Measurements from ENCODE around the gene PRKACA.

Gene PRKACA

DNA sequence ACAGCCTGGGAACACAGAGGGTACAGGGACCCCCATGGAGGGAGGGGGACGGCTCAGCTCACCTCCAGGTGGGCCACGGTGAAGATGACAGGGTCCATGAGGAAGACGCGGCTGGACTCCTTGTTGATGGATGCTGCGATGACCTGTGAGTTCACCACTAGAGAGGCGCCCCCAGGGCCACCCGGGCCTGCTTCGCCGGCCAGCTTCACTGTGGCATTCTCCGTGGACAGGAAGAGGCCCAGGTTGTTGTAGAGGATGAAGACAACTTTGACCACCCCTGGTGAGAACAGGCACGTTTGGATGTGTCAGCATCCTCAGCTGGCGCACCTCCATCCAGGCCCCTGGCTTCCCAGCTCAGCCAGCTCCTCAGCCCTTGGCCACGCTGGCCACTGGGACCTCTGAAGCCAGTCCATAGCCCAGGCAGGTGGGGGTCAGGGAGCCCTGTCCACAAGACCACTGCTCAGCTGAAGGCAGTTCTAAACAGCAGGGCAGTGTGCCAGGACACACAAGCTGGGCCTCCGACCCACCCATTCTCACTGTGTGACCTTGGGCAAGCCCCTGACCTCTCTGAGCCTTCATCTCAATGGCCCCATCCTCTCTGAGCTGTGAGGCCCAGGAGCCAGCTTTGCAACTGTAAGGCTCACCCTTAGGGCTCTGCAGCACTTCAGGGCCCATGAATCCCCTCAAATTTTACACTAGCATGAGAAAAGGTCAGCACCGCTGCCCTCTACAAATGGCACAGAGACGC, 40.9 kb upstream of the PRKACA start:
- Histone ChIP-seq H3K9ac (ENCODE audit: low read length in 5 of 5) (no peak overlapping the region), H3K4me1 (ENCODE audit: control insufficient read depth in 5 of 5, insufficient read depth in 5 of 5, low read length in 5 of 5) (no peaks in the 10 kb centered on the region), H3K9me3 (ENCODE audit: control insufficient read depth in 5 of 5, low read length in 5 of 5) (no peaks in the 10 kb centered on the region), H3K27ac (ENCODE audit: low read depth, low read length) (no peak overlapping the region), H3K36me3 (ENCODE audit: control insufficient read depth in 5 of 5, insufficient read depth in 5 of 5, low read length in 5 of 5) (peaks cover 3 to 73% (median 67%) of the 10 kb centered on the region in 5 donors), H3K27me3 (ENCODE audit: control insufficient read depth in 5 of 5, insufficient read depth in 4 of 5, low read length in 5 of 5) (no peaks in the 10 kb centered on the region), H3K4me3 (ENCODE audit: low read depth in 1 of 5, low read length in 5 of 5) (no peak overlapping the region)

DNA sequence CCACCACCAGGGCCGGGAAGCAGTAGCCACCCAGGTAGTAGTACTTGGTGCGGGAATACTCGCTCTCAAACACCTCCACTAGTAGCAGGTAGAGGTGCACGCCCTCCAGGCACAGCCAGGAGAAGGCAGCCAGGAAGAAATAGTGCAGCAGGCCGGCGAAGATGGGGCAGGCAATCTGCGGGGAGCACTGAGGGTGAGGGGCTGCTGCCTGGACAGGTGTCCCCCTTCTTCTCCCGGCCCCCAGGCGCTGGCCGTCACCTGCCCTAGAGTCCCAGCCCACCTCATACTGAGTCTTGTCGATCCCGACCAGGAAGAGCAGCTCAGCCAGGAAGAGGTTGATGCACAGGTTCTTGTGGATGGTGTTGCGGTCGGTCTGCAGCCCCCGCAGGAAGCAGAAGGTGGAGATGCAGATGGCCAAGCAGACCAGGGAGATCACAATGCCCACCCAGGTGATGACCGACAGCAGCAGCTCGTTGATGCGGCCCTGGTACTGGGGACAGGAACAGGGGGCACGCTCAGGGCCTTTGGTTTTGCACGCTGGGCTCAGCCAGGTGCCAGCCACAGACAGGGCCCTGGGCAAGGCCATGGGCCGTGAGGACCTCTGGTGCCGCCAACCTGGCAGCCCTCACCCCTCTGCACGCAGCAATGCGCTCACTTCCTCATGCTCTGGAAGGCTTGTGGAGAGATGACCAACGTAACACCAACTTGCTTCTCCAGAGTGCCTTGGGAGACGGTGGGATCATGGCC, 39.6 kb upstream of the PRKACA start:
- Histone ChIP-seq H3K27ac (ENCODE audit: low read depth, low read length) (no peak overlapping the region), H3K27me3 (ENCODE audit: control insufficient read depth in 5 of 5, insufficient read depth in 4 of 5, low read length in 5 of 5) (no peaks in the 10 kb centered on the region), H3K4me1 (ENCODE audit: control insufficient read depth in 5 of 5, insufficient read depth in 5 of 5, low read length in 5 of 5) (no peaks in the 10 kb centered on the region), H3K4me3 (ENCODE audit: low read depth in 1 of 5, low read length in 5 of 5) (no peak overlapping the region), H3K36me3 (ENCODE audit: control insufficient read depth in 5 of 5, insufficient read depth in 5 of 5, low read length in 5 of 5) (peaks cover 3 to 72% (median 63%) of the 10 kb centered on the region in 5 donors), H3K9ac (ENCODE audit: low read length in 5 of 5) (no peak overlapping the region), H3K9me3 (ENCODE audit: control insufficient read depth in 5 of 5, low read length in 5 of 5) (no peaks in the 10 kb centered on the region)

GRCh38 chr19:14156122-14156521, 38.6 kb upstream of the PRKACA start:
- Histone ChIP-seq H3K4me1 (ENCODE audit: control insufficient read depth in 5 of 5, insufficient read depth in 5 of 5, low read length in 5 of 5) (no peaks in the 10 kb centered on the region), H3K27ac (ENCODE audit: low read depth, low read length) (no peak overlapping the region), H3K9ac (ENCODE audit: low read length in 5 of 5) (no peak overlapping the region), H3K9me3 (ENCODE audit: control insufficient read depth in 5 of 5, low read length in 5 of 5) (no peaks in the 10 kb centered on the region), H3K36me3 (ENCODE audit: control insufficient read depth in 5 of 5, insufficient read depth in 5 of 5, low read length in 5 of 5) (peaks cover 3 to 78% (median 68%) of the 10 kb centered on the region in 5 donors), H3K27me3 (ENCODE audit: control insufficient read depth in 5 of 5, insufficient read depth in 4 of 5, low read length in 5 of 5) (no peaks in the 10 kb centered on the region), H3K4me3 (ENCODE audit: low read depth in 1 of 5, low read length in 5 of 5) (no peak overlapping the region)

- Histone ChIP-seq H3K27me3 (ENCODE audit: control insufficient read depth in 5 of 5, insufficient read depth in 4 of 5, low read length in 5 of 5) (no peaks in the 10 kb centered on the region), H3K36me3 (ENCODE audit: control insufficient read depth in 5 of 5, insufficient read depth in 5 of 5, low read length in 5 of 5) (peaks cover 3 to 75% (median 68%) of the 10 kb centered on the region in 5 donors), H3K27ac (ENCODE audit: low read depth, low read length) (no peak overlapping the region), H3K9me3 (ENCODE audit: control insufficient read depth in 5 of 5, low read length in 5 of 5) (no peaks in the 10 kb centered on the region), H3K4me1 (ENCODE audit: control insufficient read depth in 5 of 5, insufficient read depth in 5 of 5, low read length in 5 of 5) (peaks cover 0 to 4% (median 3%) of the 10 kb centered on the region in 5 donors), H3K9ac (ENCODE audit: low read length in 5 of 5) (no peak overlapping the region), H3K4me3 (ENCODE audit: low read depth in 1 of 5, low read length in 5 of 5) (no peak overlapping the region)
Observed at GRCh38 chr19:14155371-14155770, 37.8 kb upstream of the PRKACA start.

DNA sequence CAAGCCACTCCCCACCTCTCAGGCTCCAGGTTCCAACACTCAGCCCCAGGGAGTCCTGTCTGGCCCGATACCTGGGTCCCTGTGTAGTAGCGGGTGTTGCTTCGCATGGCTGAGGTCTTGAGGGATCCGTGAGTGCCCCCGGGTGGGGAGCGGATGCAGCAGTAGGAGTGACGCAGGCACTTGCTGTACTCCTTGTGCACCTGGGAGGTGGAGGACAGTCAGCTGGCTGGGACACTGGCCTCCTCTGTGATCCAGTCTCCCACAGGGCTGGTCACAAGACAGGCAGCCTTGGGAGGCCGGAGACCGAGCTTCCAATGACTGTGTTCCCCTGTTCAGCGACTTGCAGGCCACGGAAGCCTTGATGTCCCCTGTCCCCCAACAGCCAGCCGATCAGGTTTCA, 35.2 kb upstream of the PRKACA start:
- H3K36me3 ChIP-seq (ENCODE audit: control insufficient read depth in 5 of 5, insufficient read depth in 5 of 5, low read length in 5 of 5) = peaks cover 3 to 50% (median 47%) of the 10 kb centered on the region in 5 donors
- H3K9me3 ChIP-seq (ENCODE audit: control insufficient read depth in 5 of 5, low read length in 5 of 5) = no peaks in the 10 kb centered on the region
- no peaks in the 10 kb centered on the region for H3K27me3 ChIP-seq (ENCODE audit: control insufficient read depth in 5 of 5, insufficient read depth in 4 of 5, low read length in 5 of 5)
- H3K27ac ChIP-seq (ENCODE audit: low read depth, low read length) = no peak overlapping the region
- H3K4me3 ChIP-seq (ENCODE audit: low read depth in 1 of 5, low read length in 5 of 5) = no peak overlapping the region
- no peak overlapping the region for H3K9ac ChIP-seq (ENCODE audit: low read length in 5 of 5)
- peaks cover 2 to 30% (median 29%) of the 10 kb centered on the region in 5 donors for H3K4me1 ChIP-seq (ENCODE audit: control insufficient read depth in 5 of 5, insufficient read depth in 5 of 5, low read length in 5 of 5)

DNA sequence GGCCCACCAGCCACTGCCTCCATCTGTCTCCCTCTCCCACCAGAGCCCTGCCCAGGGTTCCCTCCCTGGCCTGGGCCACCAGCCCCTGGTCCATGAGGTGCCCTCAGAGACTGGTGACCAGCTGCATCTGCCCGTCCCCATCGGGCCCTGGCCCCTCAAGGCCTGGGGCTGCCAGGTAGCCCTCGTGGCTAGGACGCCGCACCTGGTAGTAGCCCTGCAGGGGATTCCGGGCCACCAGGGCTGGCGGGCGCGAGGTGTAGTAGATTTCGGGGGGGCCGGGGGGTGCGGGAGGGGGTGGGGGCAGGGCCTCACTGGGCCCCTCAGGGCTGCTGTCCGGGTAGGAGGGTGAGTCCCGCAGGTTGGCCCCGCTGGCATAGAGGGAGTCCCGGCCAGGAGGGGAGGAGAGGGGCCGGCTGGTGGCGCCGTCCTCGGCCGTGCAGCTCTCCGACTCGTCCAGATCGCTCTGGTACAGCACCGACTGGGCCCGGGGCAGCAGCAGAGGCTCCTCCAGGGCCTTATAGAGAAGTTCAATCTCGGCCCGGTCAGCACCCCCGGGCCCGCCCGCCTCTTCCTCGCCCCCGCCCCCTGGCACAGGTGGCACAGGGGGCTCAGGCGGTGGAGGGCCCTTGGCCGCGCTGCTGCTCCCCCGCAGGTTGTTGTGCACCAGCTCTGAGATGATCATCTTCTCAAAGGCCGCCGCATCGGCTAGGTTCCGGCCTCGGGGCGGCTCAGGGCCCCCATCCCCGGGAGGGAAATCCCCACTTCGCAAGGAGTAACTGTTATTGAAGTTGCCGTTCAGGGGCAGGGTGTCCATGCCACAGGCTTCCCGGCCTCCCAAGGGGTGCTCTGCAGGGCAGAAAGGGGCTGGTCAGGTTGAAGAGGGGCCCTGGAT, 33.5 kb upstream of the PRKACA start:
- Histone ChIP-seq H3K9ac (ENCODE audit: low read length in 5 of 5) (peak overlapping the region in 1 of 5 donors; percentile 2), H3K9me3 (ENCODE audit: control insufficient read depth in 5 of 5, low read length in 5 of 5) (no peaks in the 10 kb centered on the region), H3K4me3 (ENCODE audit: low read depth in 1 of 5, low read length in 5 of 5) (no peak overlapping the region), H3K4me1 (ENCODE audit: control insufficient read depth in 5 of 5, insufficient read depth in 5 of 5, low read length in 5 of 5) (peaks cover 2 to 39% (median 30%) of the 10 kb centered on the region in 5 donors), H3K36me3 (ENCODE audit: control insufficient read depth in 5 of 5, insufficient read depth in 5 of 5, low read length in 5 of 5) (peaks cover 3 to 34% (median 31%) of the 10 kb centered on the region in 5 donors), H3K27ac (ENCODE audit: low read depth, low read length) (no peak overlapping the region), H3K27me3 (ENCODE audit: control insufficient read depth in 5 of 5, insufficient read depth in 4 of 5, low read length in 5 of 5) (no peaks in the 10 kb centered on the region)

GRCh38 chr19:14150041-14150769, 32.6 kb upstream of the PRKACA start:
- peak overlapping the region in 4 of 5 donors; percentile 2 to 51 (median 21) for H3K9ac ChIP-seq (ENCODE audit: low read length in 5 of 5)
- H3K9me3 ChIP-seq (ENCODE audit: control insufficient read depth in 5 of 5, low read length in 5 of 5) = no peaks in the 10 kb centered on the region
- H3K27ac ChIP-seq (ENCODE audit: low read depth, low read length) = peak overlapping the region; percentile 30
- H3K36me3 ChIP-seq (ENCODE audit: control insufficient read depth in 5 of 5, insufficient read depth in 5 of 5, low read length in 5 of 5) = peaks cover 0 to 27% (median 25%) of the 10 kb centered on the region in 5 donors
- peak overlapping the region in 2 of 5 donors; percentile 38 to 39 for H3K4me3 ChIP-seq (ENCODE audit: low read depth in 1 of 5, low read length in 5 of 5)
- H3K27me3 ChIP-seq (ENCODE audit: control insufficient read depth in 5 of 5, insufficient read depth in 4 of 5, low read length in 5 of 5) = no peaks in the 10 kb centered on the region
- H3K4me1 ChIP-seq (ENCODE audit: control insufficient read depth in 5 of 5, insufficient read depth in 5 of 5, low read length in 5 of 5) = peaks cover 2 to 39% (median 30%) of the 10 kb centered on the region in 5 donors

DNA sequence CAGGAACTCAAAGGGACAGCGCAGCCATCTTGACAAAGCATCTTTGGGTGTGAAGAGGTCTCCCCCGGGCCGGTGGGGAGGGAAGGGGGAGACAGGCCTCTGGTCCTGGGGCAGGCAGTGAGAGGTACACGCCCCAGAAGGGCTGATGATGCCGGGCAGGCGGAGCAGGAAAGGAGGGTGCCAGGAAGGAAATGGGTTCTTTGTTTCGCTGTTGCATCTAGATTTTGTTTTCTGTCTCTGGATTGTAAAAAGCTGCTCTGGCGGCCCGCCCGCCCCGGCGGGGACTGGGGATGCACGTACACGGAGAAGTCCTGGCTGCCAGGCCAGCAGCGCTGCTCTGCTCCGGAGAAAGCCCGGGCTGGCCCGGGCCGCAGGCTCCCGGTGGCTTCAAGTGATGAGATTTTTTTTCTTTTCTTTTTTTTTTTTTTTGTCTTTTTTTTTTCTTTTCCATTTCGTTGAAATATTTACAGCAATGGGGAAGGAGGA, 32.0 kb upstream of the PRKACA start:
- Histone ChIP-seq H3K9ac (ENCODE audit: low read length in 5 of 5) (peak overlapping the region in 3 of 5 donors; percentile 38 to 51 (median 44)), H3K27me3 (ENCODE audit: control insufficient read depth in 5 of 5, insufficient read depth in 4 of 5, low read length in 5 of 5) (no peaks in the 10 kb centered on the region), H3K4me1 (ENCODE audit: control insufficient read depth in 5 of 5, insufficient read depth in 5 of 5, low read length in 5 of 5) (peaks cover 2 to 39% (median 30%) of the 10 kb centered on the region in 5 donors), H3K27ac (ENCODE audit: low read depth, low read length) (peak overlapping the region; percentile 30), H3K4me3 (ENCODE audit: low read depth in 1 of 5, low read length in 5 of 5) (peak overlapping the region in 3 of 5 donors; percentile 36 to 39 (median 38)), H3K36me3 (ENCODE audit: control insufficient read depth in 5 of 5, insufficient read depth in 5 of 5, low read length in 5 of 5) (peaks cover 0 to 23% (median 20%) of the 10 kb centered on the region in 5 donors), H3K9me3 (ENCODE audit: control insufficient read depth in 5 of 5, low read length in 5 of 5) (no peaks in the 10 kb centered on the region)

All from subcutaneous abdominal adipose tissue (tissue), 5 donors.